HepG2 (cell line): Measurements from ENCODE around the gene SNAP91. TPM values are rescaled to one million over a fixed set of nuclear protein-coding genes. Genes with fewer than 3 reads are reported as not detected.
A peak's percentile ranks its signal among the peaks of the same experiment; 100 is the strongest.

Source experiments
- ATAC-seq: fragments of 200-7000 bp; cut with Tn5 transposase; 3 replicates; pipeline ENCODE4 v1.9.1; 2020; ENCODE audit warnings: mild to moderate bottlenecking, moderate library complexity
- BruUV-seq: library from RNA; stranded (reverse); fragments of 400-500 nt; replicated peaks from 2 replicates; lab custom pipeline; 2021; lab: Mats Ljungman, UMichigan
- CTCF ChIA-PET: fragments of 300-600 bp; formaldehyde crosslinking; extraction: SDS; loops from one replicate; lab custom pipeline; 2021; ENCODE audit warnings: low total read pairs, inconsistent platforms, low intra/inter-chr PET ratio; lab: Yijun Ruan, JAX
- POLR2A ChIA-PET: fragments of 350-600 bp; sonication (Branson Sonifier 250); formaldehyde crosslinking; loops from one replicate; lab custom pipeline; 2020; ENCODE audit warnings: antibody characterized with exemption, inconsistent platforms; lab: Yijun Ruan, JAX
- DNase-seq: peaks from one replicate; pipeline ENCODE4 v3.0.0-alpha.2; 2015; ENCODE audit warnings: low spot score
- FAIRE-seq: peaks from 3 replicates; lab custom pipeline; 2011; peaks lifted over from hg19 to GRCh38; lab: Jason Lieb, UNC
- H2AFZ ChIP-seq: one replicate; pipeline ENCODE4 v1.6.1; 2011; ENCODE audit warnings: low read length, inconsistent platforms
- H3K27ac ChIP-seq: fragments of 300-600 bp; 3 replicates; pipeline ENCODE4 v1.8.0; 2011; ENCODE audit warnings: mixed run types, mild to moderate bottlenecking, mixed read lengths, low read length, inconsistent platforms; ENCODE audit not compliant: insufficient read depth; ENCODE audit errors: extremely low read length
- H3K27me3 ChIP-seq, 2 experiments: fragments of 200-600 bp in 1 of 2; 2 replicates in 1 of 2; 3 replicates in 1 of 2; pipeline versions ENCODE4 v1.6.0 to v1.8.0; 2011; ENCODE audit warnings: low read length in 2 of 2, mild to moderate bottlenecking in 2 of 2, moderate library complexity in 2 of 2, inconsistent platforms in 1 of 2; ENCODE audit not compliant: insufficient read depth in 2 of 2, control insufficient read depth in 1 of 2
- H3K36me3 ChIP-seq, 2 experiments: fragments of 200-600 bp in 1 of 2; replicated peaks in 1 of 2; 2 replicates in 1 of 2; 3 replicates in 1 of 2; pipeline versions ENCODE4 v1.5.1 to v1.8.0; 2011; ENCODE audit warnings: low read length in 2 of 2, inconsistent platforms in 1 of 2; ENCODE audit not compliant: insufficient read depth in 2 of 2, control insufficient read depth in 1 of 2
- H3K4me1 ChIP-seq: 2 replicates; pipeline ENCODE4 v1.5.1; 2012; ENCODE audit warnings: low read length, inconsistent platforms; ENCODE audit not compliant: insufficient read depth
- H3K4me2 ChIP-seq: 2 replicates; pipeline ENCODE4 v1.6.0; 2011; ENCODE audit warnings: low read depth, low read length, inconsistent platforms
- H3K4me3 ChIP-seq, 3 experiments: fragments of 200-600 bp in 1 of 3; sonication (generic), shearing (Covaris generic) in 1 of 3; replicated peaks in 1 of 3; 2 replicates each; pipeline ENCODE4 v1.5.1; 2011 to 2016; ENCODE audit warnings: low read length in 3 of 3, inconsistent platforms in 2 of 3, low read depth in 2 of 3, mild to moderate bottlenecking in 2 of 3, control low read depth in 1 of 3, mixed read lengths in 1 of 3; ENCODE audit not compliant: insufficient read depth in 1 of 3
- H3K79me2 ChIP-seq: one replicate; pipeline ENCODE4 v1.6.1; 2011; ENCODE audit warnings: low read length, inconsistent platforms; ENCODE audit not compliant: insufficient read depth
- H3K9ac ChIP-seq: 2 replicates; pipeline ENCODE4 v1.6.0; 2011; ENCODE audit warnings: mild to moderate bottlenecking, low read depth, low read length, inconsistent platforms; ENCODE audit not compliant: insufficient read depth
- H3K9me3 ChIP-seq: 2 replicates; pipeline ENCODE4 v1.5.1; 2012; ENCODE audit warnings: mild to moderate bottlenecking, low read length
- H4K20me1 ChIP-seq: 2 replicates; pipeline ENCODE4 v1.6.0; 2011; ENCODE audit warnings: inconsistent platforms, mild to moderate bottlenecking, low read length, moderate library complexity; ENCODE audit not compliant: insufficient read depth
- GTF2F1 ChIP-seq: fragments of 150-350 bp; IDR thresholded peaks from 2 replicates; pipeline ENCODE4 v1.6.1; 2014; ENCODE audit warnings: low read length
- IRX3 ChIP-seq: sonication (generic); formaldehyde crosslinking; IDR thresholded peaks from 2 replicates; pipeline ENCODE4 v1.8.1; 2023; ENCODE audit warnings: mild to moderate bottlenecking, low read depth, missing genetic modification reagents, borderline replicate concordance
- MTF1 ChIP-seq: sonication (generic); formaldehyde crosslinking; IDR thresholded peaks from 2 replicates; pipeline ENCODE4 v1.5.0; 2020; ENCODE audit warnings: missing genetic modification reagents
- NFIC ChIP-seq: IDR thresholded peaks from 2 replicates; pipeline ENCODE4 v1.6.1; 2012; ENCODE audit warnings: mild to moderate bottlenecking, low read length, inconsistent platforms
- POGZ ChIP-seq: sonication (generic); formaldehyde crosslinking; IDR thresholded peaks from 2 replicates; pipeline ENCODE4 v1.4.0; 2020; ENCODE audit warnings: mild to moderate bottlenecking, missing genetic modification reagents
- RARG ChIP-seq: sonication (generic); formaldehyde crosslinking; IDR thresholded peaks from 2 replicates; pipeline ENCODE4 v1.4.0; 2020; ENCODE audit warnings: low read depth, mild to moderate bottlenecking, missing genetic modification reagents
- RERE ChIP-seq: IDR thresholded peaks from 2 replicates; pipeline ENCODE4 v1.6.1; 2016; ENCODE audit warnings: low read depth, missing genetic modification reagents, missing compliant biosample characterization
- ZNF160 ChIP-seq: sonication (generic); formaldehyde crosslinking; IDR thresholded peaks from 2 replicates; pipeline ENCODE4 v1.8.0; 2022; ENCODE audit warnings: mild to moderate bottlenecking, inconsistent platforms, missing genetic modification reagents
- ZNF292 ChIP-seq: sonication (generic); formaldehyde crosslinking; IDR thresholded peaks from 2 replicates; pipeline ENCODE4 v1.8.1; 2022; ENCODE audit warnings: mild to moderate bottlenecking, low read depth, missing genetic modification reagents, borderline replicate concordance
- ZNF503 ChIP-seq: sonication (generic); formaldehyde crosslinking; IDR thresholded peaks from 2 replicates; pipeline ENCODE4 v1.4.0; 2020; ENCODE audit warnings: missing genetic modification reagents
- in situ Hi-C: cut with HindIII; loops from 2 replicates; pipeline ENCODE4 v1.10.0; 2017; ENCODE audit warnings: low pct_unique_long_range_greater_than_20kb; ENCODE audit not compliant: extremely low pct_ligation_motif_present
- intact Hi-C: fragments of 100-400 bp; cut with micrococcal nuclease; formaldehyde crosslinking; loops from one replicate; pipeline ENCODE4 v1.10.0; 2022; ENCODE audit not compliant: unreplicated experiment
- polyA plus RNA-seq, 8 experiments: library from polyadenylated mRNA; depleted of rRNA in 3 of 8; stranded (reverse) in 7 of 8; unstranded in 1 of 8; fragments of >200 nt; fragmentation: Illumina TruSeq in 4 of 8; extraction: Trizol in 4 of 8; gene quantifications; 2 replicates each; pipeline versions ENCODE4 v1.2.1 to v1.2.3, GENCODE V29; 2011 to 2016; ENCODE audit warnings: low read depth in 4 of 8, missing spikeins in 1 of 8, mixed read lengths in 1 of 8; ENCODE audit not compliant: insufficient read depth in 1 of 8
- total RNA-seq, 5 experiments: library from RNA; depleted of rRNA; stranded (reverse); fragments of >200 nt; fragmentation: Illumina TruSeq; extraction: Trizol; gene quantifications; 2 replicates each; pipeline ENCODE4 v1.2.3, GENCODE V29; 2016; ENCODE audit warnings: low read depth in 1 of 5

Gene SNAP91
- total and polyA plus RNA-seq, 2 of the 13 experiments (the other 11 are each of a cell fraction or from before 2014, with no cell fraction given), result not detected

- TF ChIP-seq RARG (CRISPR knock-in tag), result no peak
- no peak for TF ChIP-seq NFIC
- TF ChIP-seq IRX3 (CRISPR knock-in tag), result no peak
- no peak for TF ChIP-seq POGZ (CRISPR knock-in tag)
- no peak for TF ChIP-seq GTF2F1
- ATAC-seq (no peak), DNase-seq (no peak), FAIRE-seq (no peak)
- H2AFZ ChIP-seq, result no peak overlapping the region
- no peaks in the 10 kb centered on the region for H3K79me2 ChIP-seq
- ChIA-PET CTCF (no interaction called here), POLR2A (no interaction called here)
- H4K20me1 ChIP-seq, result no peaks in the 10 kb centered on the region
- H3K4me2 ChIP-seq, result no peak overlapping the region
- H3K27ac ChIP-seq, result no peak overlapping the region
- H3K4me3 ChIP-seq, result no peak overlapping the region
- in situ Hi-C loops (no loop called here), intact Hi-C loops (no loop called here)
- no peaks in the 10 kb centered on the region for H3K4me1 ChIP-seq
- no peaks in the 10 kb centered on the region for H3K27me3 ChIP-seq
- peaks cover 42% of the 10 kb centered on the region for H3K9me3 ChIP-seq
- H3K36me3 ChIP-seq, result no peaks in the 10 kb centered on the region
- H3K9ac ChIP-seq, result no peak overlapping the region
- BruUV-seq, result no TSS peak
Measured at GRCh38 chr6:83758533-83758932, 49.6 kb upstream of the SNAP91 start.

GRCh38 chr6:83757021-83757420 is 48.1 kb upstream of the SNAP91 start:
- TF ChIP-seq MTF1 (CRISPR knock-in tag) (no peak), ZNF503 (CRISPR knock-in tag) (no peak), ZNF160 (CRISPR knock-in tag) (peak; percentile 89), ZNF292 (CRISPR knock-in tag) (no peak), RERE (CRISPR knock-in tag) (no peak)
- TF ChIP-seq, all 625 proteins: peak for 1
- H3K4me1 ChIP-seq, result no peaks in the 10 kb centered on the region
- no peaks in the 10 kb centered on the region for H4K20me1 ChIP-seq
- ChIA-PET CTCF (no interaction called here), POLR2A (no interaction called here)
- ATAC-seq (no peak), DNase-seq (no peak), FAIRE-seq (no peak)
- no peak overlapping the region for H3K27ac ChIP-seq
- BruUV-seq, result no TSS peak
- H3K36me3 ChIP-seq, result no peaks in the 10 kb centered on the region
- no peak overlapping the region for H3K9ac ChIP-seq
- no peak overlapping the region for H2AFZ ChIP-seq
- in situ Hi-C loops, result no loop called here
- H3K27me3 ChIP-seq, result no peaks in the 10 kb centered on the region
- H3K79me2 ChIP-seq, result no peaks in the 10 kb centered on the region
- H3K4me3 ChIP-seq, result no peak overlapping the region
- H3K4me2 ChIP-seq, result no peak overlapping the region
- peaks cover 42% of the 10 kb centered on the region for H3K9me3 ChIP-seq
- intact Hi-C loops, result no loop called here
